Suppressor macrophage treated with lipopolysaccharide for 1 hour (primary cell): ENCODE data around the gene SECTM1.

Experiments used
- DNase-seq, 3 donors: peaks; one replicate each; pipeline ENCODE4 v3.0.0-alpha.2; 2020 to 2022

The SECTM1 gene

GRCh38 chr17:82277851-82278250 is 55.7 kb downstream of the SECTM1 start:
- DNase-seq = no peak

DNA sequence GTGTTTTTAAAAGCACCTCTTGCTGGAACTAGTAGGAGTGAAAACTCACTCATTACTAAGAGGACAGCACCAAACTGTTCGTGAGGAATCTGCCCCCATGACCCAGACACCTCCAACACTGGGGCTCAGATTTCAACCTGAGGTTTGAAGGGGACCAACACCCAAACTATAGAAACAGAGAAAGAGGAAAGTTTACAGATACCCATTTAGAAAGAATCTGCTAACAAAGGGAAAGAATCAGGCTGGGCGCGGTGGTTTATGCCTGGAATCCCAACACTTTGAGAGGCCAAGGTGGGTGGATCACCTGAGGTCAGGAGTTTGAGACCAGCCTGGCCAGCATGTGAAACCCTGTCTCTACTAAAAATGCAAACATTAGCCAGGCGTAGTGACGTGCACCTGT is 56.6 kb downstream of the SECTM1 start:
- no peak for DNase-seq

GRCh38 chr17:82275326-82275725 is 58.2 kb downstream of the SECTM1 start:
- DNase-seq = no peak

- no peak for DNase-seq
Measured at GRCh38 chr17:82274134-82275020, 59.2 kb downstream of the SECTM1 start.

- peak; percentile 91 to 97 (median 95) for DNase-seq
Measured at GRCh38 chr17:82273327-82274133, 60.0 kb downstream of the SECTM1 start, which contains the start of gene CSNK1D. Gene CSNK1D, minus strand, starts transcription at chr17:82273700. Its CDS starts 319 bp downstream, at chr17:82273381.

GRCh38 chr17:82272495-82273326 is 60.9 kb downstream of the SECTM1 start:
- DNase-seq = peak; percentile 43 to 63 (median 61)

- DNase-seq = no peak
Measured at GRCh38 chr17:82271401-82271800, 62.2 kb downstream of the SECTM1 start.
